ENCODE data around the gene CARNS1. TPM values are rescaled to one million over a fixed set of nuclear protein-coding genes. Genes with fewer than 3 reads are reported as not detected.

The CARNS1 gene
- total and polyA plus RNA-seq, 3 donors from 2014 or later, result 0.74 to 1.6 (median 1.3) TPM

- 88 to 94% methylated on average over 11 to 12 of the region's 12 CpGs for WGBS, 2 donors
- intact Hi-C loops (cut with DNase I; ENCODE audit: low total_unique reads), result no loop called here
- TF ChIP-seq CTCF (IDR thresholded peaks at IDR 0.05), result no peak
- no peak for TF ChIP-seq POLR2A (IDR thresholded peaks at IDR 0.05)
- DNase-seq, result no peak
- H3K27ac ChIP-seq, result no peak overlapping the region
- no peak overlapping the region for H3K4me3 ChIP-seq
- no peaks in the 10 kb centered on the region for H3K4me1 ChIP-seq
- no peaks in the 10 kb centered on the region for H3K36me3 ChIP-seq (ENCODE audit: low read depth, missing control alignments)
- no peaks in the 10 kb centered on the region for H3K27me3 ChIP-seq
- H3K9me3 ChIP-seq, result no peaks in the 10 kb centered on the region
Observed at GRCh38 chr11:67457453-67457852, 42.0 kb downstream of the CARNS1 start.

DNA sequence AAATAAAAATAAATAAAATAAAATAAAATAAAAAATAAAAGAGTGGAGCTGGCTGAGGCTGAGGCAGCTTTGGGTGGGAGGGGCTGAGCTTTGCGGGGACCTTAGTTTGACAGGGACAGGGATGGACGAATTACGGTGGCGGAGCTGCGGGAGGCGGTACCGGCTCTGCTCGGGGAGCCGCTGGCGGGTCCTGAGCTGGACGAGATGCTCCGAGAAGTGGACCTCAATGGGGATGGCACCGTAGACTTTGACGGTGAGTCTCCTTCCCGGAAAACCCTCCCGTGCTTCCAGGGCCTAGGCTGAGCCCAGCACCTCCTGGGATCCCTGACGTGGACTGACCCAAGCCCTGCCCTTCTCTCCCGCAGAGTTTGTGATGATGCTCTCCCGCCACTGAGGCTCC, 42.8 kb downstream of the CARNS1 start:
- 84 to 86% methylated on average over 19 of the region's 19 CpGs for WGBS, 2 donors
- Histone ChIP-seq H3K4me1 (no peaks in the 10 kb centered on the region), H3K4me3 (no peak overlapping the region), H3K36me3 (ENCODE audit: low read depth, missing control alignments) (no peaks in the 10 kb centered on the region), H3K27me3 (no peaks in the 10 kb centered on the region), H3K27ac (no peak overlapping the region), H3K9me3 (no peaks in the 10 kb centered on the region)
- TF ChIP-seq POLR2A (IDR thresholded peaks at IDR 0.05) (no peak), CTCF (IDR thresholded peaks at IDR 0.05) (no peak)
- intact Hi-C loops (cut with DNase I; ENCODE audit: low total_unique reads), result no loop called here
- no peak for DNase-seq

DNA sequence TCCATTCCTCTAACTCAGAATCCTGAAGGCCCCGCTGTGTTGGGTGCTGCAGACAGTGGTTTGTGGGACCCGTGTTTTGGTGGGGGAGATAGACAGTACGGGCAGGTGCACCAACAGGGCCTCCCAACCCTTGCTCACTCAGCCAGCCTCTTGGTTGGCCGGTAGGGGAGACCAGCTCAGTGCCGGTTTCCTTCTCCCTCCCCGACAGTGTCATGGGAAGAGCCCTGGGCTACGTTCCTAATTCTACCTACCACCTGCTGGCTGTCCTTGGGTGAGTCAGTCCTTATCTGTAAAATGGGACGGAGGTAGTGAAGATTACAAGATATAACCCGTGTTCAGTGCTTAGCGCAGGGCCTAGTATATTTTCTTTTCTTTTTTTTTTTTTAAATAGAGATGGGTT, 47.7 kb downstream of the CARNS1 start:
- 36 to 72% methylated on average over 10 of the region's 10 CpGs for WGBS, 2 donors
- Histone ChIP-seq H3K36me3 (ENCODE audit: low read depth, missing control alignments) (no peaks in the 10 kb centered on the region), H3K9me3 (no peaks in the 10 kb centered on the region), H3K4me3 (no peak overlapping the region), H3K27me3 (no peaks in the 10 kb centered on the region), H3K27ac (no peak overlapping the region), H3K4me1 (peaks cover 11% of the 10 kb centered on the region)
- DNase-seq, result no peak
- intact Hi-C loops (cut with DNase I; ENCODE audit: low total_unique reads), result no loop called here
- TF ChIP-seq POLR2A (IDR thresholded peaks at IDR 0.05), result no peak
- no peak for TF ChIP-seq CTCF (IDR thresholded peaks at IDR 0.05)

GRCh38 chr11:67463680-67464410, 48.4 kb downstream of the CARNS1 start:
- 52 to 64% methylated on average over 9 to 20 of the region's 20 CpGs for WGBS, 2 donors
- Histone ChIP-seq H3K27ac (peak overlapping the region; percentile 85 to 87), H3K27me3 (no peaks in the 10 kb centered on the region), H3K36me3 (ENCODE audit: low read depth, missing control alignments) (no peaks in the 10 kb centered on the region), H3K9me3 (no peaks in the 10 kb centered on the region), H3K4me1 (peaks cover 12% of the 10 kb centered on the region), H3K4me3 (peak overlapping the region; percentile 49 to 66)
- intact Hi-C loops (cut with DNase I; ENCODE audit: low total_unique reads), result no loop called here
- peak; percentile 34 for DNase-seq
- TF ChIP-seq POLR2A (IDR thresholded peaks at IDR 0.05) (no peak), CTCF (IDR thresholded peaks at IDR 0.05) (no peak)

Data from testis (tissue), 3 donors.